ENCODE measurements around the gene TSPY1. TPM values are rescaled to one million over a fixed set of nuclear protein-coding genes. Genes with fewer than 3 reads are reported as not detected.
"Not testable (repeated sequence)": the region's sequence is repeated elsewhere in the genome, so short reads cannot be mapped to it uniquely, and the experiment has no call there.

Gene TSPY1, protein sequence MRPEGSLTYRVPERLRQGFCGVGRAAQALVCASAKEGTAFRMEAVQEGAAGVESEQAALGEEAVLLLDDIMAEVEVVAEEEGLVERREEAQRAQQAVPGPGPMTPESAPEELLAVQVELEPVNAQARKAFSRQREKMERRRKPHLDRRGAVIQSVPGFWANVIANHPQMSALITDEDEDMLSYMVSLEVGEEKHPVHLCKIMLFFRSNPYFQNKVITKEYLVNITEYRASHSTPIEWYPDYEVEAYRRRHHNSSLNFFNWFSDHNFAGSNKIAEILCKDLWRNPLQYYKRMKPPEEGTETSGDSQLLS
- total RNA-seq (2014; rRNA removed; shearing (Covaris generic); ENCODE audit: low replicate concordance), result not detected in 2 replicates

DNA sequence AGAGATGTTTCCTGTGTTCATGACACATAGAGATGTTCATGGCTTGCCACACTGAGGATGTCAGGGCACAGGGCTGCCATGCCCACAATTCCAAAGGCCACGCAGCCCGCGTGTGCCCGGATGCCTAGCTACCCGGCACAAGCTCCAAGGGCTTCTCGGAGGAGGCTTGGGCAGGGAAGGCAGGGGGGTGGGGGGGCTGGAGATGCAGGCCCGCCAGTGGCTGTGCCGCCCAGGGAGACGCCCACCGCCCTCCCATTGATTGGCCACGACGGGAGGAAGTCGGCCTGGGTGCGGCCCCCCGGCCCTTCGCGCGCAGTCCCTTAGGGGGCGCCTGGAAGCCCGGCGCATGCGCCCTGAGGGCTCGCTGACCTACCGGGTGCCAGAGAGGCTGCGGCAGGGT, at the start of gene TSPY1:
TSPY1 (plus strand) TSS at position 301 of the 400 bp plus-strand sequence; CDS start at position 347, 46 bp downstream.
- not testable (repeated sequence) for H3K79me2 ChIP-seq (ENCODE audit: low read length); H3K36me3 ChIP-seq (ENCODE audit: insufficient read depth, low read length); DNase-seq; H3K9ac ChIP-seq (ENCODE audit: low read length); H3K4me3 ChIP-seq (ENCODE audit: low read length); H4K20me1 ChIP-seq (ENCODE audit: insufficient read depth, low read depth, low read length); H3K27me3 ChIP-seq (ENCODE audit: low read length); H2AFZ ChIP-seq (ENCODE audit: low read length); H3K9me2 ChIP-seq (replicated peaks; ENCODE audit: insufficient read depth, low read length); H3K27ac ChIP-seq (ENCODE audit: low read length); H3K4me2 ChIP-seq (ENCODE audit: low read depth, low read length, poor library complexity, severe bottlenecking); H3K4me1 ChIP-seq (ENCODE audit: low read length); H3K9me3 ChIP-seq (ENCODE audit: low read length)

GRCh38 chrY:9486967-9487366, 20.2 kb downstream of the TSPY1 start, which contains the start of gene TSPY9:
TSPY9 (plus strand) TSS chrY:9487267; CDS start chrY:9487313, 46 bp downstream.
- not testable (repeated sequence) for H3K4me3 ChIP-seq (ENCODE audit: low read length); H3K27ac ChIP-seq (ENCODE audit: low read length); H2AFZ ChIP-seq (ENCODE audit: low read length); H3K9me3 ChIP-seq (ENCODE audit: low read length); H3K9me2 ChIP-seq (replicated peaks; ENCODE audit: insufficient read depth, low read length); H4K20me1 ChIP-seq (ENCODE audit: insufficient read depth, low read depth, low read length); H3K9ac ChIP-seq (ENCODE audit: low read length); H3K27me3 ChIP-seq (ENCODE audit: low read length); H3K36me3 ChIP-seq (ENCODE audit: insufficient read depth, low read length); H3K4me1 ChIP-seq (ENCODE audit: low read length); H3K79me2 ChIP-seq (ENCODE audit: low read length); DNase-seq; H3K4me2 ChIP-seq (ENCODE audit: low read depth, low read length, poor library complexity, severe bottlenecking)

DNA sequence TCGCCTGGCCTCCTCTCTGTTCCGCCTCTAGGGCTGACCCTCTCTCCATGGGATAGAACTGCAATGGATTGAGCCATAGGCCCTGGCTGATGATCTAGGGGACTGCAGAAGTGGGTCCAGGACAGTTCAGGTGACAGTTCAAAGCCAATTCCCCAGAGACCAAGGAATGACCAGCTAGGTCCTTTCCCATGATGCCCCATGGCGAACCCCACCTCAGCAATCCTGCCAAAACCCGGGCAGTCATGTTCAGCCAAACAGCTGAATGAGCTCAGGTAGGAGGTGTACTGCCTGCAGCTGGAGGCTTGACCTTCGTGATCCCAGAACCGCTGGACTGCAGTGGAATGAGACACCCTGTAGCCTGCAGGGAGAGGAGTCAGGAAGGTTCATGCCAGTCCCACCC, 37.6 kb downstream of the TSPY1 start:
- H3K79me2 ChIP-seq (ENCODE audit: low read length); DNase-seq; H3K27me3 ChIP-seq (ENCODE audit: low read length); H2AFZ ChIP-seq (ENCODE audit: low read length); H4K20me1 ChIP-seq (ENCODE audit: insufficient read depth, low read depth, low read length); H3K4me1 ChIP-seq (ENCODE audit: low read length); H3K36me3 ChIP-seq (ENCODE audit: insufficient read depth, low read length); H3K27ac ChIP-seq (ENCODE audit: low read length); H3K4me2 ChIP-seq (ENCODE audit: low read depth, low read length, poor library complexity, severe bottlenecking); H3K4me3 ChIP-seq (ENCODE audit: low read length); H3K9me3 ChIP-seq (ENCODE audit: low read length); H3K9me2 ChIP-seq (replicated peaks; ENCODE audit: insufficient read depth, low read length); H3K9ac ChIP-seq (ENCODE audit: low read length): not testable (repeated sequence)

DNA sequence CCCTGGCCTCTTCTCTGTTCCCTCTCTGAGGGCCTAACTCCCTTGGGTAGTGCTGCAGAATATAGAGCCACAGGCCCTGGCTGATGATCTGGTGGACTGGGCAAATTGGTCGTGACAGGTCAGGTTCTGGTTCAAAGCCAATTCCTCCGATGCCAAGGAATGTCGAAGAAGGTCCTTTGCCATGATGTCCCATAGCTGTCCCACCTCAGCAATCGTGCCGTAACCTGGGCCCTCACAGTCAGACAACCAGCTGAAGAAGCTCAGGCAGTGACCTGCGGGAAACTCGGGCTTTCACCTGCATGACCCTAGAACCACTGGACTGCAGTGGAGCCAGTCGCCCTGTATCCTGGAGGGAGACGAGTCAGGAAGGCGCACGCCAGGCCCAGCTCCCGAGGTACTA, 49.5 kb downstream of the TSPY1 start:
- H3K4me3 ChIP-seq (ENCODE audit: low read length); H4K20me1 ChIP-seq (ENCODE audit: insufficient read depth, low read depth, low read length); H2AFZ ChIP-seq (ENCODE audit: low read length); H3K27me3 ChIP-seq (ENCODE audit: low read length); DNase-seq; H3K4me2 ChIP-seq (ENCODE audit: low read depth, low read length, poor library complexity, severe bottlenecking); H3K9ac ChIP-seq (ENCODE audit: low read length); H3K36me3 ChIP-seq (ENCODE audit: insufficient read depth, low read length); H3K4me1 ChIP-seq (ENCODE audit: low read length); H3K27ac ChIP-seq (ENCODE audit: low read length); H3K9me2 ChIP-seq (replicated peaks; ENCODE audit: insufficient read depth, low read length); H3K79me2 ChIP-seq (ENCODE audit: low read length); H3K9me3 ChIP-seq (ENCODE audit: low read length): not testable (repeated sequence)

Other genes starting within 250 kb of the TSPY1 start
- gene TSPY4, start 129.5 kb upstream of the TSPY1 start, total RNA-seq (2014; rRNA removed; shearing (Covaris generic); ENCODE audit: low replicate concordance), result not detected in 2 replicates
- gene TSPY8, start 109.2 kb upstream of the TSPY1 start, total RNA-seq (2014; rRNA removed; shearing (Covaris generic); ENCODE audit: low replicate concordance), result not detected in 2 replicates
- not detected in 2 replicates for gene TSPY3, start 68.5 kb upstream of the TSPY1 start, total RNA-seq (2014; rRNA removed; shearing (Covaris generic); ENCODE audit: low replicate concordance)
- gene TSPY9, start 20.3 kb downstream of the TSPY1 start, total RNA-seq (2014; rRNA removed; shearing (Covaris generic); ENCODE audit: low replicate concordance), result not detected in 2 replicates
- gene TSPY10, start 60.9 kb downstream of the TSPY1 start, total RNA-seq (2014; rRNA removed; shearing (Covaris generic); ENCODE audit: low replicate concordance), result not detected in 2 replicates